ENCODE measurements around the gene PRDM2.

DNA sequence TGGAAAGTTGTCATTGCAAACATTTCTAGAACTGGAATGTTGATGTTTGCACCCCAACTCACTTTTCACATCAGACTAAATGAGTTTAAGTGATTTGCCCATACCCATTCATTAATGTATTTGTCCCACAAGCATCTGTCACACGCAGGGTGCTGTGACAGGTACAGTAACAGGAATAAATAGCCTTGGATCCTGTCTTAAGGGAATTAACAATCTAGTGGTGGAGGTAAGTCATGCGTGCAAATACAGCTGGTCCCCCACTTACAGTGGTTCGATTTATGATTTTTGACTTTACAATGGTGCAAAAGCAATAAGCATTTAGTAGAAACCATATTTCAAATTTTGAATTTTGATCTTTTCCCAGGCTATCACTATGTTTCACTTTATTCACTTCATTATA is 17.5 kb upstream of the PRDM2 start:
- TF ChIP-seq CTCF (IDR thresholded peaks at IDR 0.05) (no peak), POLR2A (IDR thresholded peaks at IDR 0.05) (no peak)

Measured in heart left ventricle (tissue), 13 donors.